Neural crest cell (in vitro differentiated cells): ENCODE measurements around the gene CEND1. TPM values are rescaled to one million over a fixed set of nuclear protein-coding genes. Genes with fewer than 3 reads are reported as not detected.

ENCODE experiments used
- DNase-seq: peaks from one replicate; pipeline ENCODE4 v3.0.0; 2021; ENCODE audit warnings: low read depth, mixed read lengths, low spot score
- H3K27ac Mint-ChIP-seq: one replicate; pipeline ENCODE4 v1.8.0; 2021; ENCODE audit warnings: mild to moderate bottlenecking, mixed read lengths; ENCODE audit not compliant: unreplicated experiment
- H3K27me3 Mint-ChIP-seq: 2 replicates; pipeline ENCODE4 v1.8.0; 2021; ENCODE audit warnings: low read depth, mild to moderate bottlenecking, mixed read lengths
- H3K36me3 Mint-ChIP-seq: 2 replicates; pipeline ENCODE4 v1.8.0; 2021; ENCODE audit warnings: low read depth, mild to moderate bottlenecking, mixed read lengths
- H3K4me1 Mint-ChIP-seq: 2 replicates; pipeline ENCODE4 v1.8.0; 2021; ENCODE audit warnings: mixed read lengths
- H3K4me3 Mint-ChIP-seq: one replicate; pipeline ENCODE4 v1.8.0; 2021; ENCODE audit warnings: mild to moderate bottlenecking, mixed read lengths
- H3K9me3 Mint-ChIP-seq: 2 replicates; pipeline ENCODE4 v1.8.0; 2021; ENCODE audit warnings: mixed read lengths
- CTCF ChIP-seq: fragments of 200-600 bp; sonication (generic); conservative IDR thresholded peaks from 2 replicates; pipeline ENCODE4 v1.5.0; 2021; ENCODE audit warnings: antibody characterized with exemption, mild to moderate bottlenecking
- total RNA-seq: library from RNA; stranded (reverse); gene quantifications from 2 replicates; pipeline ENCODE4 v1.2.1, GENCODE V29; 2021

Gene CEND1
- total RNA-seq, 1 donor from 2014 or later: 1.2 TPM

DNA sequence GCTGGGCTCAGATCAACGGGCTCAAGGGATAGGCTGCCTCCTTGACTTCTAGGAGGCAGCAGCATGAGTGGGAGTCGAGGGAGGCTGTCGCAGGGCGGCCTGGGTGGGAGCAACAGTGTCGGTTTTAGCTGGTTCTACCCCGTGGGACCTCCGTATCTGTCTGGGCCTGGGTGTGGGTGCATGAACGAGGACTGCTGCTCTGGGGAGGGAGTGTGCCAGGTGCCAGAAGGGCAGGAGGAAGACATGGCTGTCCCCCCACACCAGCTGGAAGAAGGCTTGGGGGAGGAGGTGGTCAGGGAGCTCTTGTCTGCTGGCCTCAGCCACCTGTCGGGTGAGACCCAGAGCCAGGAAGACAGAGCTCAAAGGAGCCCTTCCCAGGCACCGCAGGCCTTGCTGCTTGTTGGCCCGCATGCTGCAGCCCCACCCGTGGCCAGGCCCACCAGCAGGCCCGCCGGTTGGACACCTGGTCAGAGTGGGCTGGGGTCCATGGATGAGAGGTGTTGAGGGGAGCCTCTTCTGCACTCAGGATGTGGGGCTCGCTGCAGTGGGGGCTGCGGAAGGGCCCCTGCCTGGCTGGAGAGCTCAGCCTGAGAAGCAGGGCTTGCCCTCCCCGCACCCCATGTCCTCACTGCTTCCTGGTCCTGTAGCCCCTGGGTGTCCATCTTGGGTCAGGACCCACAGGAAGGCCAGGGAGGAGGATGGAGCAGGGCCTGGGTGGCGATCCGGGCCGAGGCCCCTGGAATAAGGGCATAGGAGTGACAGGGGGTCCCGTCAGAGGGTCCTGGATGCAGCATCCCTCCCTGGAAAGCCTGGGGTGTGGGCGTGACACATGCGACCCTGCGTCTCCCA, 3.4 kb downstream of the CEND1 start:
- H3K4me3 Mint-ChIP-seq: peak overlapping the region; percentile 68
- H3K27ac Mint-ChIP-seq: no peak overlapping the region
- DNase-seq: no peak
- TF ChIP-seq CTCF: no peak
- no peaks in the 10 kb centered on the region for H3K36me3 Mint-ChIP-seq
- no peaks in the 10 kb centered on the region for H3K9me3 Mint-ChIP-seq
- peaks cover 8% of the 10 kb centered on the region for H3K4me1 Mint-ChIP-seq
- H3K27me3 Mint-ChIP-seq: peaks cover 6% of the 10 kb centered on the region

GRCh38 chr11:783581-784015, 6.3 kb downstream of the CEND1 start:
- peaks cover 6% of the 10 kb centered on the region for H3K27me3 Mint-ChIP-seq
- H3K9me3 Mint-ChIP-seq: no peaks in the 10 kb centered on the region
- no peaks in the 10 kb centered on the region for H3K36me3 Mint-ChIP-seq
- peak overlapping the region; percentile 70 for H3K4me3 Mint-ChIP-seq
- TF ChIP-seq CTCF: peak; percentile 84
- H3K4me1 Mint-ChIP-seq: peaks cover 15% of the 10 kb centered on the region
- H3K27ac Mint-ChIP-seq: no peak overlapping the region
- DNase-seq: peak; percentile 77

DNA sequence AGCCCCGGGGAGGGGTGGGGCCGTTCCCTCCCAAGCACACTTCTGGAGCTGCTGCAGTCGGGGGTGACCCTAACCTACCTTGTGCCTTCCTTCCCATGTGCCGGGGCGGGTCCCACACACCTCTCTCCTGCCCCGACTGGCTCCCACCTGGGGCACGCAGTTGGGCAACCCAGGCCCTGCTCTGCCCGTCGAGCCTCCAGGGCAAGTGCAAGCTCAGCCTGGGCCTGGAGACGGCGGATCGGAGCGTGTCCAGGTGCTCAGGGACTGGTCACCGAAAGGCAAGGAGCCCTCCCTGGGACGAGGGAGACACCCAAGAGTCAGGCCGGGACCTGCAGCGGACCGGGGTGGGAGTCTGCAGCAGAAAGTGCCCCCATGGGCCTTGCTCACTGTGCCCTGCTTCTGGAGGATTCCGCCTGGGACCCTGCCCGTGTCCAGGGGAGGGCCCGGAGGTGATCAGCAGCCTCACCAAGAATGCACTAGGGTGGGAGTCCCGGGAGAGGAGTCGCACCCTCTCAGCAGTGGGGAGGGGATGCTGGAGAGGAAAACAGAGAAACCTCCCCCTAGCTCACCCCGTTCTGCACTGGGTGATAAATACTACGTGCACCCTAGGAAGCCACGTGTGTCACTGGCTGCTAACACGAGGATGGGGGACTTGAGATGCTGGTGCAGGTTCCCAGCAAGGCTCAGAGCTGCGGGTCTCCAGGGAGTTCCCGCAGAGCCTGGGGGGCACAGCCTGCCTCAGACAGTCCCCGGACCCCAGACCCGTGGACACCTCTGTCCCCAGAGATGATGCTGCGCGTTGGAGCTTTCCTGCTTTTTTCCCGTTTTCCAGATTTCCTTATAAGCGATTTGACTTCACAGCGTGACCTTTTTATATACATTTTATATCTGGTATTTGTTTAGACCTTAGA, 7.4 kb downstream of the CEND1 start:
- peak overlapping the region; percentile 70 for H3K4me3 Mint-ChIP-seq
- H3K36me3 Mint-ChIP-seq: no peaks in the 10 kb centered on the region
- DNase-seq: no peak
- peaks cover 6% of the 10 kb centered on the region for H3K27me3 Mint-ChIP-seq
- H3K9me3 Mint-ChIP-seq: no peaks in the 10 kb centered on the region
- H3K4me1 Mint-ChIP-seq: peaks cover 15% of the 10 kb centered on the region
- TF ChIP-seq CTCF: no peak
- H3K27ac Mint-ChIP-seq: no peak overlapping the region

DNA sequence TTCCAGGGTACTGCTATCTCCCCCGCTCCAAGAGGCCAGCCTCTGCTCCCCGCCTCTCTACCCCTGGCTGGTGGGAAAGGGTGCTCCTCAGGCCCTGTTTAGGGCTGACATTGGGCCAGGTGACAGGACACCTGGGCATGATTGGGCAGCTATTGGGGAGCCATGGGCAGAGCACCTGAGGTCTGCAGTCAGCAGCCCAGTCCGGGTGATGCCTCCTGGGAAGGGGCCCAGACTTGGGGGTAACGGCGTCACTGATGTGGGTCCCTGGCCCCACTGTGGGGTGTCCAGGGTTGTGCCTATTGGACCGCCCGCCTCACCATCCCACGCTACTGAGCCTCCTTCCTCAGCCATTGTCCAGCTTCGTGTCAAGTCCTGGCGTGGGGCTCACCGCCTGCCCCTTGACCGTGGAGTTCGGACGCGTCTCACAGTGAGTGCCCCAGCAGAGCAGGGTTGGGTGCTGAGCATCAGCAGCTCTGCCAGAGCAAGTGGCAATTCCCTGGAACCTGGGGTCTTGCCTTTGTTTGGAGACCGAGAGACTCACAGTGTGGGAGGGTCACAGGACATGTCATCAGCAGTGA, 9.8 kb downstream of the CEND1 start:
- H3K4me1 Mint-ChIP-seq: peaks cover 28% of the 10 kb centered on the region
- H3K4me3 Mint-ChIP-seq: peak overlapping the region; percentile 83
- no peak overlapping the region for H3K27ac Mint-ChIP-seq
- peaks cover 2% of the 10 kb centered on the region for H3K27me3 Mint-ChIP-seq
- H3K9me3 Mint-ChIP-seq: no peaks in the 10 kb centered on the region
- TF ChIP-seq CTCF: no peak
- no peak for DNase-seq
- no peaks in the 10 kb centered on the region for H3K36me3 Mint-ChIP-seq
